GM10248 (cell line): ENCODE measurements around the gene CERS6.

Source experiments
- CTCF ChIA-PET: fragments of 300-600 bp; sonication (Branson Sonifier 250); formaldehyde crosslinking; extraction: SDS; loops from one replicate; lab custom pipeline; 2021; ENCODE audit warnings: antibody characterized with exemption; lab: Yijun Ruan, JAX
- POLR2A ChIA-PET: fragments of 350-650 bp; sonication (Branson Sonifier 250); formaldehyde crosslinking; extraction: SDS; loops from one replicate; lab custom pipeline; 2020; ENCODE audit warnings: antibody characterized with exemption; lab: Yijun Ruan, JAX
- DNase-seq: peaks from one replicate; pipeline ENCODE4 v3.0.0; 2012; ENCODE audit errors: extremely low spot score
- TF ChIP-seq, protein P1 (sequence below): IDR thresholded peaks from 2 replicates; pipeline ENCODE4 v1.5.1; 2012; ENCODE audit warnings: mild to moderate bottlenecking, low read depth; ENCODE audit errors: extremely low read depth, missing control alignments, control extremely low read depth

The CERS6 gene

DNA sequence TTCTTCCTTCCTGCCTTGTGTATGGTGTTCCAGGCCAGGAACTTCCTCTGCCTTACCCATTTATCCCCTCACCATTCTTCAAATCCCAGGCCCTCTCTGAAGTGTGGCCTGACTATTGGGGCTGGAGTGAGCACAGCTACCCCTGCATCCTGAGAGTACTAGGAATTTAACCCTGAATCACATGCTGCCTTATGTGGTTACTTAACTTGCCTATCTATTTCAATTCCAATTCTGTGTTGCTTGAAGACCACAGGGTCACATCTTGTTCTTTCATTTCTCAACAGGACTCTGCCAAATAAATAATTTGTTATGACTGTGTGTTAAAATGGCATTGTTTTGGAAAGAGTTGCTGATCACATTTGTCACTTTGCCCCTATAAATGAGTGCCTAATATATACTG is 108.6 kb downstream of the CERS6 start:
- DNase-seq = no peak
- TF ChIP-seq, protein P1, sequence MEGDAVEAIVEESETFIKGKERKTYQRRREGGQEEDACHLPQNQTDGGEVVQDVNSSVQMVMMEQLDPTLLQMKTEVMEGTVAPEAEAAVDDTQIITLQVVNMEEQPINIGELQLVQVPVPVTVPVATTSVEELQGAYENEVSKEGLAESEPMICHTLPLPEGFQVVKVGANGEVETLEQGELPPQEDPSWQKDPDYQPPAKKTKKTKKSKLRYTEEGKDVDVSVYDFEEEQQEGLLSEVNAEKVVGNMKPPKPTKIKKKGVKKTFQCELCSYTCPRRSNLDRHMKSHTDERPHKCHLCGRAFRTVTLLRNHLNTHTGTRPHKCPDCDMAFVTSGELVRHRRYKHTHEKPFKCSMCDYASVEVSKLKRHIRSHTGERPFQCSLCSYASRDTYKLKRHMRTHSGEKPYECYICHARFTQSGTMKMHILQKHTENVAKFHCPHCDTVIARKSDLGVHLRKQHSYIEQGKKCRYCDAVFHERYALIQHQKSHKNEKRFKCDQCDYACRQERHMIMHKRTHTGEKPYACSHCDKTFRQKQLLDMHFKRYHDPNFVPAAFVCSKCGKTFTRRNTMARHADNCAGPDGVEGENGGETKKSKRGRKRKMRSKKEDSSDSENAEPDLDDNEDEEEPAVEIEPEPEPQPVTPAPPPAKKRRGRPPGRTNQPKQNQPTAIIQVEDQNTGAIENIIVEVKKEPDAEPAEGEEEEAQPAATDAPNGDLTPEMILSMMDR = no peak
- ChIA-PET POLR2A (no interaction called here), CTCF (interaction anchor here (1.2 to 1.4 kb wide), 3 partner anchors 14 to 38 kb away, joined by 3 read pairs; no protein-coding TSS in a partner anchor)

DNA sequence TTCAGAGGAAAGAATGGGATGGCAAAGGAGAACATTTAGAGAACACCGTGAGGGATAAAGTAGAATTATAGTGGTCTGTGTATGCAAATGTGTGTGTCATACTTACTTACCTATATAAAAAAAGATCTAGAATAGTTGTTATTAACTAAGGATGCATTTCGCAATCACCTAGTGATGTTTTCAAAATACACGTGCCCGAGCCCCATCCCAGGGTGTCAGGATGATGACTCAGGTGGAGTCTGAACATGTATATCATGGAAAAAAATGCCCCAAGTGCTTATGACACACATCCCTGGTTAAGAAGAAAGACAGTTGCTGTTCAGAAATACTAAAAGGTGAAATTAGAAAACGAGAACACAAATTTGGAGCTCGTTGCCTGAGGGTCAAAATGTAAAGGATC is 109.0 kb downstream of the CERS6 start:
- ChIA-PET CTCF (interaction anchor here (1.2 to 2.6 kb wide), 4 partner anchors 8 to 37 kb away, joined by 3 to 6 read pairs (median 3); no protein-coding TSS in a partner anchor), POLR2A (no interaction called here)
- no peak for DNase-seq
- TF ChIP-seq, protein P1 = no peak

DNA sequence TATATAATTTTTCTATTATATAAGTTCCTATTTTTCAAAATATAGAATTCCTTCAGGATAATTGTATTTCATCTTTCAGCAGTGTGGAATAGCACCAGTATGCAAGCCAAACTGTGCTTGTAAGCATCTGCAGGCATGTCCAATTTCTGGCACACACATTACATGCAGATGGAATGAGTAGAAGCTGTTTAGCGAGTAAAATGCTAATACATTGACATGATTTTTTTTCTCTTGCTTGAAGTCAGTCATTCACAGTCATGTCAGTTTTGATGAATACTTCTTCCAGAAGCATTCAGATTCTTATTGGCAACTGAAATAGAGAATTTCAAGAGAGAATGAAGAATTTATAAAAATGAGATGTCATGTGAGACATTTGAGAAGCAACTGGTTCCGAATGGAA is 109.4 kb downstream of the CERS6 start:
- POLR2A ChIA-PET = no interaction called here
- CTCF ChIA-PET = interaction anchor here (1.2 to 2.6 kb wide), 5 partner anchors 8 to 142 kb away, joined by 3 to 6 read pairs (median 3); no protein-coding TSS in a partner anchor
- no peak for DNase-seq
- TF ChIP-seq, protein P1 = no peak

DNA sequence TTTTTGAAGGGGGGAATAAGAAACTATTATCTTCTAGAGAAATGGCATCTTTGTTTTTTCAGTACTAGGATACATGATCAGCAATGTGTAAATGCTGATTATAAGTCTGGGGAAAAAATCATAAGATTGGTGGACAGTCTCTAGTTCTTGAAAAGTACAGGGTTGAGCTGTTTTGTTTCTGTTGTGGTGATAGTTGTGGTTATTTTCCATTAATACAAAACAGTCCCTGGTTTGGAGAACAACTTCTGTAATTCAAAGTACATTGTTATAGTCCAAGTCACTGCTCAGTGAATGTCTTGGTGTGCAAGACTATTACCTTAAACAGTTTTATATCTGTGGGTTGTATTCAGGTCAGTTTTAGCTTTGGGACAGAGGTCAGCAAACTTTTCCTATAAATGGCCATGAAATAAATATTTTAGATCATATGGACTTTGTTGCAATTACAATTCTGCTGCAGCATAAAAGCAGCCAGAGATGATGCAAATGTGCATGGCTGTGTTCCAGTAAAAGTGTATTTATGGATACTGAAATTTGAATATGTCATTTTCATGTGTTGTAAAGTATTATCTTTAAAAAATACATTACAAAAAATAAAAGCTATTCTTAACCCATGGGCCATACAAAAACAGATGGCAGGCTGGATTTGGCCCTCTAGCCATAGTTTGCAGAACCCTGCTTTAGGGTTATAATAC is 111.0 kb downstream of the CERS6 start:
- DNase-seq = no peak
- ChIA-PET POLR2A (no interaction called here), CTCF (interaction anchor here (1.3 to 2.6 kb wide), 2 partner anchors 10 to 141 kb away, joined by 3 to 6 read pairs; no protein-coding TSS in a partner anchor)
- TF ChIP-seq, protein P1 = no peak

DNA sequence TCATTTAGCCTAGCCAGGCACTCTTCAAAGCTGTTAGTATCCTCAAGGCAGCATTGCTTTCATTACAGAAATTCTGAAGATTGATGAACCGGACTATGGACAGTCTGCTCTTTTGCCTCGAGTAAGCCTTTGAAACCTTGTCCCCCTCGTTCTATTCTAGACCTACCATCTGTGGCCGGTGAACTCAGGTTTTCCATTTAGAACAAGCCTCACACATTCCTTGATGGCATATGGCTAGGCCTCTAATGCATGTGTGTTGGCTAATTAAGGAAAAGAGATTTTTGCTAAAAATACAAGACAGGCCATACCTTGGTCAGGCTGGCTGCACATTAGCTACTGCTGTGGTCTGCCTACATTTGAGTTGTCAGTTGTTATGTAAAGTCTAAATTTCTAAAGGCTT is 111.8 kb downstream of the CERS6 start:
- no peak for DNase-seq
- TF ChIP-seq, protein P1 = no peak
- ChIA-PET POLR2A (interaction anchor here (0.6 kb wide), 1 partner anchor 22 kb away, joined by 3 read pairs; no protein-coding TSS in a partner anchor), CTCF (interaction anchor here (2.6 kb wide), 1 partner anchor 11 kb away, joined by 6 read pairs; no protein-coding TSS in a partner anchor)

DNA sequence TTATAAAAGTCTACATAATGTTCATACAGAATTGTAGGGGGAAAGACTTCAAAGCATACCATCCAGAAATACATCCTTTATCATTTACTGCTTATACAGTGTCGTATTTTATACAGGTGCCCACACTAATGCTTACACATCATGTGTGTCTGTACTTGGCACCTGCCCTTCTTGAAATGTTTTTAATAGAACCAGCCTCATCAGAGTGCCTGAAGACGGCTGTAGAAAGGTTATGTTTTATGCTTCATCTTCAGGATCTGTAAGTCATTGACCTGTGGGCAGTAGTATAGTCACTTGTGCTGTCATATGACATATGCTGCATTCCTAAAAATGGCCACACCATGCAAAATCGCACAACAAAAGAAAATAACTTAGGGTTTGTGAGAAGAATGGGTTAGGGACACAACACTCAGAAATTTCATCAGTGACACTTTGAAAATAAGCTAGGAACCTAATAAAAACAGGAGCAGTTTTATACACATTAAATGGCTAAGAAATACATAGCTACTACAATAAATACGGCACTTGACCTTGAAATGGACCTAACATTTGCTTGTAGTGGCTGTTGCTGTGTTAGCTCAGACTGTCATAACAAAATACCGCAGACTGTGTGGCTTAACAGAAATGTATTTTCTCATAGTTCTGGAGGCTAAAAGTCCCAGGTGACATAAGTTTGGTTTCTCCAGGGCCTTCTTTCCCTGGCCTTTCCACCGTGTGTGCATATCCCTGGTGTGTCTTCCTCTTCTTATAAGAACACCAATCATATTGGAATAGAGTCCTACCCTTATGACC is 112.6 kb downstream of the CERS6 start:
- TF ChIP-seq, protein P1 = no peak
- ChIA-PET CTCF (no interaction called here), POLR2A (no interaction called here)
- no peak for DNase-seq
